Measurements from ENCODE around the gene MAGI1.

- no peak for TF ChIP-seq CEBPB (IDR thresholded peaks at IDR 0.05; ENCODE audit: low read depth)
- no peak for TF ChIP-seq SRF (IDR thresholded peaks at IDR 0.05; ENCODE audit: low read depth)
- no peak for TF ChIP-seq CTCF (IDR thresholded peaks at IDR 0.05 in 2 of 3, conservative IDR thresholded peaks at IDR 0.05 in 1 of 3; ENCODE audit: borderline replicate concordance in 1 of 3, insufficient read depth in 1 of 3, low read depth in 2 of 3, low read length in 2 of 3)
Observed at GRCh38 chr3:65749066-65749465, 289.7 kb downstream of the MAGI1 start.
